GM18873 (cell line): Measurements from ENCODE around the gene DDAH1.

Experiments used
- ATAC-seq: cut with Tn5 transposase; IDR thresholded peaks from one replicate; pipeline ENCODE4 v1.9.1; 2021; ENCODE audit warnings: mild to moderate bottlenecking, moderate library complexity, moderate number of reproducible peaks; ENCODE audit not compliant: unreplicated experiment, low FRiP score

Gene DDAH1

GRCh38 chr1:85339656-85340399 is 125.1 kb downstream of the DDAH1 start:
- no peak for ATAC-seq

- no peak for ATAC-seq
Observed at GRCh38 chr1:85339089-85339488, 125.9 kb downstream of the DDAH1 start.

GRCh38 chr1:85334962-85335361 is 130.0 kb downstream of the DDAH1 start:
- no peak for ATAC-seq

GRCh38 chr1:85333186-85333585 is 131.8 kb downstream of the DDAH1 start:
- no peak for ATAC-seq

- no peak for ATAC-seq
Observed at GRCh38 chr1:85332575-85332974, 132.4 kb downstream of the DDAH1 start.

- no peak for ATAC-seq
Observed at GRCh38 chr1:85330711-85331290, 134.2 kb downstream of the DDAH1 start.

GRCh38 chr1:85330214-85330631 is 134.7 kb downstream of the DDAH1 start:
- no peak for ATAC-seq

GRCh38 chr1:85328713-85329397 is 136.1 kb downstream of the DDAH1 start:
- ATAC-seq = no peak

- no peak for ATAC-seq
Observed at GRCh38 chr1:85327759-85328158, 137.2 kb downstream of the DDAH1 start.

- ATAC-seq = no peak
Observed at GRCh38 chr1:85326851-85327250, 138.1 kb downstream of the DDAH1 start.

GRCh38 chr1:85326336-85326735 is 138.6 kb downstream of the DDAH1 start:
- ATAC-seq = no peak

GRCh38 chr1:85325920-85326319 is 139.0 kb downstream of the DDAH1 start:
- ATAC-seq = no peak

GRCh38 chr1:85323770-85324169 is 141.2 kb downstream of the DDAH1 start:
- ATAC-seq = no peak

GRCh38 chr1:85322655-85323054 is 142.3 kb downstream of the DDAH1 start:
- no peak for ATAC-seq

- no peak for ATAC-seq
Observed at GRCh38 chr1:85321237-85321964, 143.6 kb downstream of the DDAH1 start.

- no peak for ATAC-seq
Observed at GRCh38 chr1:85320371-85321131, 144.4 kb downstream of the DDAH1 start.

- ATAC-seq = no peak
Observed at GRCh38 chr1:85319931-85320330, 145.0 kb downstream of the DDAH1 start.

- ATAC-seq = no peak
Observed at GRCh38 chr1:85319491-85319890, 145.5 kb downstream of the DDAH1 start.

- no peak for ATAC-seq
Observed at GRCh38 chr1:85318217-85318616, 146.7 kb downstream of the DDAH1 start.

GRCh38 chr1:85317560-85317959 is 147.4 kb downstream of the DDAH1 start:
- ATAC-seq = no peak
